DND-41 (cell line): ENCODE measurements around the gene SDCCAG8.

Experiments
- CTCF ChIP-seq: IDR thresholded peaks from 2 replicates; pipeline ENCODE4 v1.5.1; 2012; ENCODE audit warnings: borderline replicate concordance, low read length, moderate library complexity, mild to moderate bottlenecking; ENCODE audit not compliant: poor library complexity, severe bottlenecking; ENCODE audit errors: extremely low read depth
- EZH2 ChIP-seq: IDR thresholded peaks from 3 replicates; pipeline ENCODE4 v1.6.1; 2012; ENCODE audit warnings: borderline replicate concordance, low read depth, mild to moderate bottlenecking, moderate library complexity, low read length, inconsistent platforms; ENCODE audit not compliant: severe bottlenecking

- TF ChIP-seq CTCF (no peak), EZH2 (no peak)
Observed at GRCh38 chr1:243374412-243374811, 118.6 kb downstream of the SDCCAG8 start.
